Thyroid gland (tissue), 4 donors: ENCODE results near the gene ENPP5. TPM values are rescaled to one million over a fixed set of nuclear protein-coding genes. Genes with fewer than 3 reads are reported as not detected.

ENCODE experiments used
- DNase-seq, 2 donors: peaks; one replicate each; pipeline ENCODE4 v3.0.0-alpha.2; 2019
- H3K27ac ChIP-seq, 3 donors: fragments of 200-600 bp; sonication (generic); 1 replicate in 2 of 3; 2 replicates in 1 of 3; pipeline ENCODE4 v1.5.1; 2016 to 2019; ENCODE audit warnings: mild to moderate bottlenecking in 1 of 3, moderate library complexity in 1 of 3
- H3K27me3 ChIP-seq: fragments of 200-600 bp; sonication (generic); one replicate; pipeline ENCODE4 v1.5.1; 2019
- H3K36me3 ChIP-seq, 2 donors: fragments of 200-600 bp; sonication (generic); one replicate each; pipeline ENCODE4 v1.5.1; 2016 to 2019
- H3K4me1 ChIP-seq, 2 donors: fragments of 200-600 bp; sonication (generic); one replicate each; pipeline ENCODE4 v1.5.1; 2017 to 2019
- H3K4me3 ChIP-seq, 3 donors: fragments of 200-600 bp; sonication (generic); replicated peaks in 1 of 3; 1 replicate in 2 of 3; 2 replicates in 1 of 3; pipeline ENCODE4 v1.5.1; 2016; ENCODE audit warnings: mild to moderate bottlenecking in 1 of 3
- H3K9me3 ChIP-seq: fragments of 200-600 bp; sonication (generic); one replicate; pipeline ENCODE4 v1.5.1; 2017
- CTCF ChIP-seq, 6 experiments: fragments of 200-600 bp in 3 of 6; fragments of 450-650 bp in 3 of 6; sonication (generic) in 3 of 6; IDR thresholded peaks; one replicate each; pipeline ENCODE4 v1.5.1; 2016 to 2019; ENCODE audit warnings: antibody characterized with exemption in 6 of 6, mild to moderate bottlenecking in 2 of 6, inconsistent platforms in 1 of 6, moderate library complexity in 1 of 6
- POLR2A ChIP-seq, 2 donors: fragments of 450-650 bp; IDR thresholded peaks; one replicate each; pipeline ENCODE4 v1.6.1; 2017; ENCODE audit warnings: antibody characterized with exemption in 2 of 2, mild to moderate bottlenecking in 2 of 2, moderate library complexity in 1 of 2
- WGBS, 2 donors: methylation state at CpG; one replicate each; pipeline ENCODE4 v1.1.5; 2017; 5-methylcytosine and 5-hydroxymethylcytosine counted together
- intact Hi-C: fragments of 100-400 bp; cut with DNase I; formaldehyde crosslinking; loops from one replicate; pipeline ENCODE4 v1.15.1; 2023
- total RNA-seq, 4 donors: library from RNA; depleted of rRNA; stranded (reverse); fragments of >200 nt; gene quantifications; one replicate each; pipeline ENCODE4 v1.2.3, GENCODE V29; 2016

Gene ENPP5
- total RNA-seq, 4 donors from 2014 or later: 47.7 to 103 (median 57.9) TPM

DNA sequence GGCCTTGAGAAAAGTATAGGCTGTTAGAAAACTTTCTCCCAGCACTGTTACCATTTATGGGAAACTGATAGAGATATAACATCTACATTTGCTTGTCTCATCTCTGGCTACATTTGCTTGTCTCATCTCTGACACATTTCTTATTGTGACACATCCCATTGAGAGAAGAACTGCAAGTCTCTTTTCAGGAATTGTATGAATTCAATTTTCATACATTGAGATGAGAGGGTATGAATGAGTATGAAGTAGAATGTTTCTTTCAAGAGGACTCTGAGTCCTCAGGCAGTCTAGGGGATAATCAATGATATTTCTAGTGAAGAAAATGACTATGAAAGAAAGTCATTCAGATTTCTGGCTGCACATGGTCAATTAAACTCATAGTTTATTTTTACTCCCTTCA lies 37.5 kb upstream of the ENPP5 start:
- Histone ChIP-seq H3K27ac (no peak overlapping the region), H3K36me3 (no peaks in the 10 kb centered on the region), H3K4me1 (no peaks in the 10 kb centered on the region), H3K4me3 (no peak overlapping the region), H3K27me3 (no peaks in the 10 kb centered on the region), H3K9me3 (no peaks in the 10 kb centered on the region)
- no peak for DNase-seq
- intact Hi-C loops: no loop called here
- no peak for TF ChIP-seq POLR2A (IDR thresholded peaks at IDR 0.05)
- no peak for TF ChIP-seq CTCF (IDR thresholded peaks at IDR 0.05)

- Histone ChIP-seq H3K9me3 (no peaks in the 10 kb centered on the region), H3K36me3 (no peaks in the 10 kb centered on the region), H3K27me3 (no peaks in the 10 kb centered on the region), H3K27ac (no peak overlapping the region), H3K4me3 (no peak overlapping the region), H3K4me1 (no peaks in the 10 kb centered on the region)
- TF ChIP-seq POLR2A (IDR thresholded peaks at IDR 0.05) (no peak), CTCF (IDR thresholded peaks at IDR 0.05) (peak in 2 of 6 experiments; percentile 16 to 17)
- intact Hi-C loops: no loop called here
- no peak for DNase-seq
- 76 to 82% methylated on average over 3 of the region's 3 CpGs for WGBS, 2 donors
Measured at GRCh38 chr6:46207174-46207573, 36.4 kb upstream of the ENPP5 start.

GRCh38 chr6:46204880-46205650 lies 34.3 kb upstream of the ENPP5 start:
- Histone ChIP-seq H3K27me3 (no peaks in the 10 kb centered on the region), H3K9me3 (no peaks in the 10 kb centered on the region), H3K4me3 (no peak overlapping the region), H3K4me1 (no peaks in the 10 kb centered on the region), H3K27ac (no peak overlapping the region), H3K36me3 (no peaks in the 10 kb centered on the region)
- intact Hi-C loops: no loop called here
- TF ChIP-seq CTCF (IDR thresholded peaks at IDR 0.05) (no peak), POLR2A (IDR thresholded peaks at IDR 0.05) (no peak)
- DNase-seq: no peak
- WGBS, 2 donors: 95 to 98% methylated on average over 15 to 29 of the region's 29 CpGs

DNA sequence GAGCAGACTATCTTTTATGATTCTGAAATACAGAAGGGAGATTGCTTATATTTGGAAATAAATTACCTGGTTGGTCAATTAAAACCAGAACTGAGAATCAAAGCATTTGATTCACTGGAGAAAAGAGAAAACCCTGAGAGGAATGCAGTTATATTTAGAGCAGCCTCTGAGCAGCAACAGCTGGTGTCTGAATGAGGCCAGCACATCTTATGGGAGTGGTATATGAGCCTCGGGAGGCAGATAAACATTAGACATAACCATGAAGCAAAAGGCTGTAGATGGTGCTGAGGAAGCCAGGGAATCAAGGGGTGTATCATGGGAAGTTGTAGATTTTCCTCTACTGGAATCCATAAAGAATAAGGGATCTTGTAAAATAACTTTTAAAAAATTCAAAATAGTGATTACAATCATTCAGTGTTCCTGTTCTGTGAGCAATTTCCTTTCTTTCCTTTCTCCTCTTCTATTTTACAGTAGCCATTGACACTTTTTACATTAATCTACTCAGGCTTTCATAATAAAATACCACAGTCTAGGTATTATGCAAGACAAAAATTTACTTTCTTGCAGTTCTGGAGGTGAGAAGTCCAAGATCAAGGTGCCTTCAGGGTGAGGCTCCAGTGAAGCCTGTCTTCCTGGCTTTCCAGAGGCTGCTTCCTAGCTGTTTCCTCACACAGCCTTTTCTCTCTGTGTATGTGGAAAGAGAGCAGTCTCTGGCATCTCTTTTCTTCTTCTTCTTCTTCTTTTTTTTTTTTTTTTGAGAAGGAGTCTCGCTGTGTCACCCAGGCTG lies 32.8 kb upstream of the ENPP5 start:
- DNase-seq: no peak
- Histone ChIP-seq H3K36me3 (no peaks in the 10 kb centered on the region), H3K4me3 (no peak overlapping the region), H3K27me3 (no peaks in the 10 kb centered on the region), H3K27ac (no peak overlapping the region), H3K9me3 (no peaks in the 10 kb centered on the region), H3K4me1 (no peaks in the 10 kb centered on the region)
- TF ChIP-seq POLR2A (IDR thresholded peaks at IDR 0.05) (no peak), CTCF (IDR thresholded peaks at IDR 0.05) (no peak)
- WGBS, 2 donors: 68 to 87% methylated on average over 2 of the region's 2 CpGs
- intact Hi-C loops: no loop called here

DNA sequence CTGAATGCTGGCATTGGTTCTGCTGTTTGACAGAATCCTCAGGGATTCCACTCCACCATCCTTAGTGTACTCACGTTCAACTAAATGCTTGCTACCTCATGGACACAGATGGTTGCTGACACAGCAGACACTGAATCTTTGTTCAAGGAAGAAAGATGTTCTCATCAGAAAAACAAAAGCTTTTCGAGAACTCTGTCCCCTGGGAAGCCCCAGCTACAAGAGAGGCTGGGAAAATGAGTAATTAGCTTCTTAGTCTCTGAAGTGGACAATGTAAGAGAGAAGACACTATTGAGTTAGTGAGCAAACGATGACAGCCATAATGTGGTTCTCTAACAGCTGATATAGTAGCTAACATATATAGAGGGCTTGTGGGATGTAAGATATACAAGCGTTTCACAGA lies 30.9 kb upstream of the ENPP5 start:
- Histone ChIP-seq H3K27me3 (no peaks in the 10 kb centered on the region), H3K27ac (no peak overlapping the region), H3K4me1 (no peaks in the 10 kb centered on the region), H3K36me3 (no peaks in the 10 kb centered on the region), H3K9me3 (no peaks in the 10 kb centered on the region), H3K4me3 (no peak overlapping the region)
- 84 to 85% methylated on average over 4 of the region's 4 CpGs for WGBS, 2 donors
- TF ChIP-seq CTCF (IDR thresholded peaks at IDR 0.05): no peak
- no peak for TF ChIP-seq POLR2A (IDR thresholded peaks at IDR 0.05)
- DNase-seq: no peak
- intact Hi-C loops: no loop called here
